ENCODE results near the gene ENTPD8. TPM values are rescaled to one million over a fixed set of nuclear protein-coding genes. Genes with fewer than 3 reads are reported as not detected.

ENTPD8 gene, protein sequence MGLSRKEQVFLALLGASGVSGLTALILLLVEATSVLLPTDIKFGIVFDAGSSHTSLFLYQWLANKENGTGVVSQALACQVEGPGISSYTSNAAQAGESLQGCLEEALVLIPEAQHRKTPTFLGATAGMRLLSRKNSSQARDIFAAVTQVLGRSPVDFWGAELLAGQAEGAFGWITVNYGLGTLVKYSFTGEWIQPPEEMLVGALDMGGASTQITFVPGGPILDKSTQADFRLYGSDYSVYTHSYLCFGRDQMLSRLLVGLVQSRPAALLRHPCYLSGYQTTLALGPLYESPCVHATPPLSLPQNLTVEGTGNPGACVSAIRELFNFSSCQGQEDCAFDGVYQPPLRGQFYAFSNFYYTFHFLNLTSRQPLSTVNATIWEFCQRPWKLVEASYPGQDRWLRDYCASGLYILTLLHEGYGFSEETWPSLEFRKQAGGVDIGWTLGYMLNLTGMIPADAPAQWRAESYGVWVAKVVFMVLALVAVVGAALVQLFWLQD
- total RNA-seq, result under 1 TPM in 1 of 4 donors, not detected in 3; 0.21 TPM

DNA sequence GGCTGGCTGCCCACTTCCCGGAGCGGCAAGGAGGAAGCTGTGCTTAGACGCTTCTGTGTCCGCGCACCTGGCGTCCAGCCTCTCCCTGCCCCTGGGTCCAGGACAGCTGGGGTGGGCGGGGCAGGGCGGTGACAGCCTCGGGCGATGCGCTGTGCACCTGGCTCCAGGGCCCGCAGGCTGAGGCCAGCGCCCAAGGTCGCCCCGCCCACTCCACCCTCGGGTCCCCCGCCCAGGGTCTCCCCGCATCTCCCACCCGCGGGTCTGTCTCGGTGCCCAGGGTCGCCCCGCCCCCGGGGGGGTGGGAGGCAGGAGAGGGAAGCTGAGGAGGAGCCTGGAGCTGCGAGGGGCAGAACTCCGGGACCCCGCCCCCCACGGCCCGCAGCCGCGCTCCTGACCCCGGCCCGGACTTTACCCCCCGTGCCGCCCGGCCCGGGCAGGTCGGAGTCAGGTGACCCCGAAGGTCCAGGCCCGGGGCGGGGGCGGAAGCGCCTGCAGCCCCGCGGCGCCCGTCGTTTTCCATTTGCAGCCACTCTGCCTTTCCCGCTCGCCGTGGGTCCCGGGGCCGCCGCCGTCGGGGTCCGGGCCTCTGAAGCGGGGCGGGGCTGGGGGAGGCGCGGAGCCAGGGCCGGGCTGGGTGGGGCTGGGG is at the start of gene ENTPD8:
TSS of gene ENTPD8 (minus strand) at position 69 of the 646 bp plus-strand sequence. CDS start 3,072 bp downstream, outside the sequence.
- intact Hi-C loops (cut with DNase I; ENCODE audit: low total_unique reads), result no loop called here
- Histone ChIP-seq H3K4me3 (no peak within 1 kb of the TSS), H3K9me3 (no peaks in the 10 kb centered on the region), H3K4me1 (no peaks in the 10 kb centered on the region), H3K27ac (no peak within 1 kb of the TSS), H3K27me3 (peaks cover 0 to 5% of the 10 kb centered on the region in 2 donors), H3K36me3 (no peaks in the 10 kb centered on the region)
- TF ChIP-seq POLR2A (IDR thresholded peaks at IDR 0.05), result no peak
- DNase-seq, result no peak

DNA sequence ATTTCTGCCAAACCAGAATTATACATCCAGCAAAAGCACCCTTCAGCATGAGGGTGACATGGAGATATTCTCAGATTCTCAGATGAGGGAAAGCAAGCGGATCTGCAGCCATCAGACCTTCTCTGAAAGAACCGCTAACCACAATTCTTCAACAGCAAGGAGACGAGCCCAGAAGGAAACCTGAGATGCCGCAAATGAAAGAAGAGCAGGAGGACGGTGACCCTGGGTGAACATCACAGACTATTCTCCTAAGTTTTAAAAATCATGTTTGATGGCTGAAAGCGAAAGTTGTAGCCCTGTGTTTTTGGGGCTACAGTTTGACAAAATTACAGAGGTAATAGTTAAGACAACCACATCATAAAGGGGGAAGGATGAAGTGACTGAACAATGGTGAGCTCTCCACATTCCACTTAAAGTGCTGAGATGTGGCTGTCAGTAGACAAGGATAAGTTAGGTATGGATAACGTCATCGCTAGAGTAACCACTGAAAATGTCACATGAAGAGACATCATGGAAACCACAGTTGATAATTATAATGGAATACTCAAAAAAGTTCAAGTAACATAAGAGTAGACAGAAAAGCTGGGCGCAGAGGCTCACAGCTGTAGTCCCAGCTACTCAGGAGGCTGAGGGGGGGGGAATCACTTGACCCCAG is 49.5 kb upstream of the ENTPD8 start:
- H3K4me1 ChIP-seq, result no peaks in the 10 kb centered on the region
- TF ChIP-seq, protein P1, sequence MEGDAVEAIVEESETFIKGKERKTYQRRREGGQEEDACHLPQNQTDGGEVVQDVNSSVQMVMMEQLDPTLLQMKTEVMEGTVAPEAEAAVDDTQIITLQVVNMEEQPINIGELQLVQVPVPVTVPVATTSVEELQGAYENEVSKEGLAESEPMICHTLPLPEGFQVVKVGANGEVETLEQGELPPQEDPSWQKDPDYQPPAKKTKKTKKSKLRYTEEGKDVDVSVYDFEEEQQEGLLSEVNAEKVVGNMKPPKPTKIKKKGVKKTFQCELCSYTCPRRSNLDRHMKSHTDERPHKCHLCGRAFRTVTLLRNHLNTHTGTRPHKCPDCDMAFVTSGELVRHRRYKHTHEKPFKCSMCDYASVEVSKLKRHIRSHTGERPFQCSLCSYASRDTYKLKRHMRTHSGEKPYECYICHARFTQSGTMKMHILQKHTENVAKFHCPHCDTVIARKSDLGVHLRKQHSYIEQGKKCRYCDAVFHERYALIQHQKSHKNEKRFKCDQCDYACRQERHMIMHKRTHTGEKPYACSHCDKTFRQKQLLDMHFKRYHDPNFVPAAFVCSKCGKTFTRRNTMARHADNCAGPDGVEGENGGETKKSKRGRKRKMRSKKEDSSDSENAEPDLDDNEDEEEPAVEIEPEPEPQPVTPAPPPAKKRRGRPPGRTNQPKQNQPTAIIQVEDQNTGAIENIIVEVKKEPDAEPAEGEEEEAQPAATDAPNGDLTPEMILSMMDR (IDR thresholded peaks at IDR 0.05), result no peak
- no peak for TF ChIP-seq POLR2A (IDR thresholded peaks at IDR 0.05)
- H3K27ac ChIP-seq, result no peak overlapping the region
- no peak for DNase-seq
- no peaks in the 10 kb centered on the region for H3K27me3 ChIP-seq
- H3K36me3 ChIP-seq, result no peaks in the 10 kb centered on the region
- no peaks in the 10 kb centered on the region for H3K9me3 ChIP-seq
- no peak overlapping the region for H3K4me3 ChIP-seq
- intact Hi-C loops (cut with DNase I; ENCODE audit: low total_unique reads), result no loop called here

DNA sequence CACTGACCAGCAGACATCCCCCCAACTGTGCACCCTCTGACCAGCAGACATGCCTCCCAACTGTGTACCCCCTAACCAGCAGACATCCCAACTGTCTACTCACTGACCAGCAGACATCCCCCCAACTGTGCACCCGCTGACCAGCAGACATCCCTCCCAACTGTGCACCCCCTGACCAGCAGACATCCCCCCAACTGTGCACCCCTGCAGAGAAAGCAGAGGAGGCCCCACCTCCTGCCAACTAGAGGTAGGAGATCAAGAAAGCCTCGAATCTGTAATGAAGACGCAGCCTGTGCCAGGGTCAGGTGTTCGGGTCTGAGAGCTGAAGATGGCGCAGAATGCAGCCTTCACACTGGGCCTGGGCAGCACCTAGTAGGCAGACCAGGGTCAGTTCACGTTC is 47.7 kb upstream of the ENTPD8 start:
- Histone ChIP-seq H3K9me3 (no peaks in the 10 kb centered on the region), H3K27me3 (no peaks in the 10 kb centered on the region), H3K4me1 (no peaks in the 10 kb centered on the region), H3K27ac (no peak overlapping the region), H3K36me3 (no peaks in the 10 kb centered on the region), H3K4me3 (no peak overlapping the region)
- no peak for DNase-seq
- TF ChIP-seq POLR2A (IDR thresholded peaks at IDR 0.05), result no peak
- TF ChIP-seq, protein P1 (IDR thresholded peaks at IDR 0.05), result no peak
- intact Hi-C loops (cut with DNase I; ENCODE audit: low total_unique reads), result no loop called here

DNA sequence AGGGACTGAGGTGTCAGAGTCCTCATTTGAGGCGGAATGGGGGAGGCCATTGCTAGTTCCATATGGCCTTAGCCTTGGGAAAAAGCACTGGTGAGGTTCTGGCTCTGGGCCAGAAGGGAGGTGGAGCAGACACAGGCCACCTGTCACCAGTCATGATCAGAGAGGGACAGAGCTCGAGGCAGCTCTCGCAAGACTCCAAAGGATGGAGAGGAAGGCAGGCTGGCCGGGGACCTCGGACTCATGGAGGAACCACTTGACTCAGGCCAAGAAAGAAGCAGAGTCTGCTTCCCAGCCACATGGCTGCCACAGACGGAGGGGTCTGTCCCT is 47.1 kb upstream of the ENTPD8 start:
- Histone ChIP-seq H3K27ac (no peak overlapping the region), H3K9me3 (no peaks in the 10 kb centered on the region), H3K4me1 (no peaks in the 10 kb centered on the region), H3K27me3 (no peaks in the 10 kb centered on the region), H3K4me3 (no peak overlapping the region), H3K36me3 (no peaks in the 10 kb centered on the region)
- DNase-seq, result no peak
- TF ChIP-seq, protein P1 (IDR thresholded peaks at IDR 0.05), result no peak
- no peak for TF ChIP-seq POLR2A (IDR thresholded peaks at IDR 0.05)
- intact Hi-C loops (cut with DNase I; ENCODE audit: low total_unique reads), result no loop called here

DNA sequence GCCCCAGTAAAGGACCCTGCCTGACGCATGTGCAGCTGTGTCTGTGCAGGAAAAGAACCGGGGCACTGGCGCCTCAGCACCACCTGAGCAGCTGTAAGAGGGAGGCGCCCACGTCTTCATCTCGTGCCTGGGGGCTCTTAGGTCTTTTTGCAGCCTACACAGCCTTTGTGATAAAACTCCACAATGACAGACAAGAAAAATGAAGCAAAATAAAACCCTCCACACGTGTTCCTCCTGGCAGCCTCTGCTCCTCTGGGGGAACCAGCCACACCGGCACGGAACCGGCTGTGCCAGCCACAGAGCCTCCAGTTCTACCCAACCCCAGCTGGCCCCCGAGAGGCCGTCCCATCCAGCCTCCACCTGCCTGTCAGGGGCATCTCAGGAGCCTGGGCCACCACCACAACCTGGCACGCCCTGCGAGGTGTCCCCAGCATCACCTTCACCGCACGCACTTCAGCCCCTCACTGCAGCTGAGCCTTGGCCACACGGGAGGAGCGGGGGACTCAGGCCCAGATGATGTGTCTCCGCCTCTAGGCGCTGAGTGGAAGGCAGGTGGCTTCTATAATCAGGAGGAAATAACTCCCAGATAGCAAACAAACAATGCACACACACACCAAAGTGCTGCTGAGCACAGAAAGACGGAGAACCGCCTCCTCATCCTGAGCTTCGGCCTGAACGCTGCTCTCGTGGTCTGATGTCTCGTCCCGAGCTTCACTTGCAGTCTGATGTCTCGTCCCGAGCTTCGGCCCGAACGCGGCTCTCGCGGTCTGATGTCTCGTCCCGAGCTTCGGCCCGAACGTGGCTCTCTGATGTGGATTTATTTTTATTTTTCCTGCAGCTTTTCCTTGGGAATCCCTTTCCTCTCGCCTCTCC is 46.5 kb upstream of the ENTPD8 start:
- no peaks in the 10 kb centered on the region for H3K36me3 ChIP-seq
- TF ChIP-seq, protein P1 (IDR thresholded peaks at IDR 0.05), result no peak
- no peaks in the 10 kb centered on the region for H3K4me1 ChIP-seq
- no peak overlapping the region for H3K27ac ChIP-seq
- intact Hi-C loops (cut with DNase I; ENCODE audit: low total_unique reads), result no loop called here
- H3K9me3 ChIP-seq, result no peaks in the 10 kb centered on the region
- DNase-seq, result no peak
- H3K27me3 ChIP-seq, result no peaks in the 10 kb centered on the region
- H3K4me3 ChIP-seq, result no peak overlapping the region

Data from uterus (tissue), 4 donors.